Measurements from ENCODE around the gene FABP6.

FABP6 gene

DNA sequence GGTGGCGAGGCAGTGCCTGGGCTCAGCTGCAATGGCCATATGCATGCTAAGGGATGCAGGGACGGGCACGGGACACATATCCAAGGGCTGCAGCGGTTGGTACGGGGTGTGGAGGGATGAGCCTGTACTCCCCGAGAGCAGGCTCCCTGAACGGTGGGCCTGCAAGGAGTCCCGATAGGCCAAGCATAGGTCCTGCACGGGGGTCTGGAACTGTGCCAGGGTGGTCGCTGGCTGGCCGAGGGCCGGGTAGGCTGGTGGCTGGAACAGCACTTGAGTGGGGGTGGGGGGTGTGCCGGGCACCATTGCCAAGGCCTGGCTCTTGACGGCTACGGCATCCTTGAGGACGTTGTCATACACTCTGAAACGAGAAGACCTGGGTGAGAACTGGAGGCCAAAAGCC is 24.1 kb downstream of the FABP6 start:
- TF ChIP-seq CTCF (IDR thresholded peaks at IDR 0.05; ENCODE audit: low read depth, low read length) = no peak
- no peak overlapping the region for H3K4me3 ChIP-seq (ENCODE audit: low read depth, low read length)

DNA sequence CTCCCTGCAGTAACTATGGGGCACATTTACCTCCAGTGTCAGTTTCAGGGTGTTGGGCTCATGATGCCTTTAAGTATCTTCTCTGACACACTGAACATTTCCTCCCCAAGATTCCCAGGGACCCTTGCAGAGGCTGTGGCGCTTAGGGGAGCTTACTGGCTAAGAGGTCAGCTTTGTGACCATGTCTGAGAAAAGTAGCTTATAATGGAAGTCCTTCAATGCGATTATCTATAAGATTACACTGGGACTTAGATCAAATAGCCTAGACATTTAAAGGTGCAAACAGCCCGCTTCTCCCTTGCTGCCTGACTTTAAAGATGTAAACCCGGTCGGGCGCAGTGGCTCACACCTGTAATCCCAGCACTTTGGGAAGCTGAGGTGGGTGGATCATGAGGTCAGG is 25.4 kb downstream of the FABP6 start:
- no peak overlapping the region for H3K4me3 ChIP-seq (ENCODE audit: low read depth, low read length)
- no peak for TF ChIP-seq CTCF (IDR thresholded peaks at IDR 0.05; ENCODE audit: low read depth, low read length)

- H3K4me3 ChIP-seq (ENCODE audit: low read depth, low read length) = no peak overlapping the region
- TF ChIP-seq CTCF (IDR thresholded peaks at IDR 0.05; ENCODE audit: low read depth, low read length) = no peak
Measured at GRCh38 chr5:160259341-160259740, 30.0 kb downstream of the FABP6 start.

DNA sequence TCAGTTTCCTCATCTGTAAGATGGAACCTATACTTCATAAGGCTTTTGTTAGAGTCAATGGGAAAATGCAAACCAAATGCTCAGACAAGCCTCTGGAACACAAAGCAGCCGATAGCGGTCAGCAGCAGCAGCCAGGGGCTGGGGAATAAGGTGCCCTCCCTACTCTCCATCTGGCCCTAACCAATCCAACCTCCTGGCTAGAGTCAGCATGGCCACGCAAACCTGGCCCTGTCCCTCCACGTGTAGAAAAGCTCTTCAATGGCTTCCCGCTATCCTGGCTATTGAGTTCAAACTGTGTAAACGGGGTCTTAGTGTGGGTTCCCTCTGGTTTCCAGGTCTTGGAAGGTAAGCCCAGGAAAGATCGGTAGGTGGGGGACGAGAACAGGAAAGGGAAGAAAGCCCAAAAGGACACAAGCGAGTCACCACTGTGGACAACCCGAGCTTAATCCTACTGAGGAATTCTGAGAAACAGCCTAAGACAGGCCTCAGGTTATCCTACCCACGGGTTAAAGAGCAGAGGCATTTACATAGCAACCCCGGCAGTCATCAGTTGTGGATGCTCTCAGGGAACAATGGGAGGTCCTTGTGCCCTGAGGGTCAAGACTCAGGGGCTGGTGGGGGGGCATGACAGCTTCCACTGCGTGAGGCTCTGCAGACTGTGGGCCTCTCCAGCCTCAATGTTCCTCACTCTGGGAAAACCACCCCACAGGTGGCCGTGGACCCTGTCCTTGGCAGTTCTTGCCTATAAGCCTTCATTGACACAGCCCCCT is 30.9 kb downstream of the FABP6 start:
- TF ChIP-seq CTCF (IDR thresholded peaks at IDR 0.05; ENCODE audit: low read depth, low read length) = no peak

GRCh38 chr5:160260881-160261815 is 31.8 kb downstream of the FABP6 start:
- TF ChIP-seq CTCF (IDR thresholded peaks at IDR 0.05; ENCODE audit: low read depth, low read length) = no peak
- 0 out of 2 replicates have a peak overlapping the region, but pooled peaks have one; percentile 6 for H3K4me3 ChIP-seq (ENCODE audit: low read depth, low read length)

More for the DNA sequence above, 30.9 kb downstream of the FABP6 start:
- H3K4me3 ChIP-seq (ENCODE audit: low read depth, low read length) = no peak overlapping the region

DNA sequence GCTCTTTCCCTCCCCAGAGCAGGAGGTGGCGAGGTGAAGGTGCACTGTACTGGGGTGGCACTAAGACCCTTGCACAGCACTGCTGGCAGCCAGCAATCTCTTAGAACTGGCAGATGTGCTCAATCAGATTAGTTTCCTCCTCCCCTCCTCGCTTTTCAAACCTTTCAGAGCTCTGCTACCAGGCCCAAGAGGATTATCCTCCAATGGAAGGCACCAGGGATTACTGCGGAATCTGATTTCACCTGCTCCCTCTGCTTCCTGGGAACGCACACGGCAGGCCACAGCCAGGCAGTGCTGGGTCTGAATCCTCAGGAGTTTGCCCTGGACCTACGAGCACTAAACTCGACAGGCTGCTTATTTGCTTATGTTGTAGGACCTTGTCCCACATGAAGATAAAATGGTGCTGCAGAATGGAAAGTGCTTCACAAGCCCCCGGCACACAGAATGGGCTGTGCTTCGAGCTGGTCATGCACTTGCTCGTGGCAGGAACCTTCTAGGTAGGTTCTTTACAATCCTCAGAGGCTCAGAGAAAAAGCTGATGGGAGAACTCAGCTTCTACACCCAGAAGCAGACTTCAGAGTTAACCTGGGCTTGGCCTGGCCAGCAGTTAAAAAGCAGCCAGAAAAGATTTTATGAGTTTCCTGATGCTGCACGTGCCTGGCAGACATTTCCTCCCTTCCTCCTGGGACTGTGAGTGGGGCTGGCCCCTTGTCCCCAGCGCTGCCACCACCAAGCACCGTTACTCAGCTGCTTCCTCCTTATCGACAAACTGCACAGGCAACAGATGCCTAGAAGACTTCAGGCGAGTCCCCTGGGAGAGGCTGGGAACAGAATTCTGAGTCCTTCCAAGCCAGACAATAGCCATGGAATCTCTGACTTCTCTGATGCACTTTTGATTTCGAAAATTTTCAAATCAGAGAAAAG is 33.1 kb downstream of the FABP6 start:
- no peak for TF ChIP-seq CTCF (IDR thresholded peaks at IDR 0.05; ENCODE audit: low read depth, low read length)
- H3K4me3 ChIP-seq (ENCODE audit: low read depth, low read length) = no peak overlapping the region
